ENCODE measurements around the gene MARCHF2.

The MARCHF2 gene

DNA sequence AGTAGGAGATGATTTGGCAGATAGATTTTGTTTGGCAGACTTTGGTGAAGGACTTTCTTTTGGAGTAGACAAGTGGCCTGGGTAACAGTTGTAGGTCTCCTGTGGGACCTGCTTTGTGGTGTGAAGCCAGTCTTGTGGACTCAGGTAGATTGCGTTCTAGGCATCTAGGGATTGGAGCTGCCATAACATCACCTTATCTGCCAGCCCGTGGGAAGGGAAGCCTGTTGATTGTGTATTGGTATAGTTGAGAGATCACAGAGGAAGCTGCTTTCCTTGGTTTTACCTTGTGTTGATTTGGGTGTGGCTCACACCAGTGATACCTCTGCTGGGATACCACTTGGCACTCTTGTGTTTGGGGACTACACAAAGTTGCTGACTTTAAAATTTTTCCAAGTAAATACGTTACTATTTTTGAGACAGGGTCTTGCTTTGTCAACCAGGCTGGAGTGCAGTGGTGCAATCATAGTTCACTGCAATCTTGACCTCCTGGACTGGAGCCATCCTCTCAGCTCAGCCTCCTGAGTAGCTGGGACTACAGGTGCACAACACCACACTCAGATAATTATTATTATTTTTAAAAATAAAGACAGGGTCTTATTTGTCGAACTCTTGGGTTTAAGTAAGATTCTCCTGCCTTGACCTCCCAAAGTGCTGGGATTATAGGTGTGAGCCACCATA is 39.5 kb downstream of the MARCHF2 start:
- H3K9me3 ChIP-seq (ENCODE audit: control insufficient read depth, low read length): no peaks in the 10 kb centered on the region
- no peaks in the 10 kb centered on the region for H3K36me3 ChIP-seq (ENCODE audit: control insufficient read depth, insufficient read depth, low read length)
- no peak overlapping the region for H3K9ac ChIP-seq (ENCODE audit: low read length)
- no peaks in the 10 kb centered on the region for H3K27me3 ChIP-seq (ENCODE audit: control insufficient read depth, insufficient read depth, low read length)
- H3K4me1 ChIP-seq (ENCODE audit: control insufficient read depth, insufficient read depth, low read length): peaks cover 51% of the 10 kb centered on the region
- no peak overlapping the region for H3K4me3 ChIP-seq (ENCODE audit: low read length)

DNA sequence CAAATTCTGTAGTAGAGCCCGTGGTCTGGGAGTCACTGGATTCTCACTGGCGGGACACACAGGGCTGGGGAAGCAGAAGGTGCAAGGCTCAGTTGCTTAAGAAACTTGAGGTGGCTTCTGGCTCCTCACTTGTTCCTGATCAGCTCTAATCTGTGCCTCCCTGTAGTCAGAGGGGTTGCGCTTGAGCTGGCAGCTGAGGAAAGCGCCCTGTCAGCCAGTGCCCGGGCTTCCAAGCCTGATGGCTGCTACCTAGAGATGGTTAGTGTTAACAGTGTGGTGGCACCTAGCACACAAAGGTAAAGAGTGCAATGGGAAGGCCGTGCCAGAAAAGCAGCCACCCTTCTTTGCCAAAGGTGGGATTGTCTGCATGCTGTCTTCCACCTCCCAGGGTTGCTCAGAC is 40.5 kb downstream of the MARCHF2 start:
- no peaks in the 10 kb centered on the region for H3K27me3 ChIP-seq (ENCODE audit: control insufficient read depth, insufficient read depth, low read length)
- H3K4me1 ChIP-seq (ENCODE audit: control insufficient read depth, insufficient read depth, low read length): peaks cover 61% of the 10 kb centered on the region
- H3K4me3 ChIP-seq (ENCODE audit: low read length): no peak overlapping the region
- no peaks in the 10 kb centered on the region for H3K9me3 ChIP-seq (ENCODE audit: control insufficient read depth, low read length)
- no peaks in the 10 kb centered on the region for H3K36me3 ChIP-seq (ENCODE audit: control insufficient read depth, insufficient read depth, low read length)
- H3K9ac ChIP-seq (ENCODE audit: low read length): no peak overlapping the region

DNA sequence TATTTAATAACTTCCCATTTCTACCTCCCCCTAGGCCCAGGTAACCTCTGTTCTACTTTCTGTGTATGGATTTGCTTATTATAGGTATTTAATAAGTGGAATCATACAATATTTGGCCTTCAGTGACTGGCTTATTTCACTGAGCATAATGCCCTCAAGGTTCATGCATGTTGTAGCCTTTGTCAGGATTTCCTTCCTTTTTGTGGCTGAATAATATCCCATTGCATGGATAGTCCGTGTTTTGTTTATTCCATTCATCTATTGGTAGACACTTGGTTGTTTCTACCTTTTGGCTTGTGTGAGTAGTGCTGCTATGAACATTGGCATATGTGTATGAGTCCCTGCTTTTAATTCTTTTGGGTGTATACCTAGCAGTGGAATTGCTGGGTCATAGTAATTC is 41.1 kb downstream of the MARCHF2 start:
- H3K4me3 ChIP-seq (ENCODE audit: low read length): no peak overlapping the region
- H3K4me1 ChIP-seq (ENCODE audit: control insufficient read depth, insufficient read depth, low read length): peaks cover 61% of the 10 kb centered on the region
- H3K9me3 ChIP-seq (ENCODE audit: control insufficient read depth, low read length): no peaks in the 10 kb centered on the region
- no peaks in the 10 kb centered on the region for H3K36me3 ChIP-seq (ENCODE audit: control insufficient read depth, insufficient read depth, low read length)
- H3K9ac ChIP-seq (ENCODE audit: low read length): no peak overlapping the region
- no peaks in the 10 kb centered on the region for H3K27me3 ChIP-seq (ENCODE audit: control insufficient read depth, insufficient read depth, low read length)

DNA sequence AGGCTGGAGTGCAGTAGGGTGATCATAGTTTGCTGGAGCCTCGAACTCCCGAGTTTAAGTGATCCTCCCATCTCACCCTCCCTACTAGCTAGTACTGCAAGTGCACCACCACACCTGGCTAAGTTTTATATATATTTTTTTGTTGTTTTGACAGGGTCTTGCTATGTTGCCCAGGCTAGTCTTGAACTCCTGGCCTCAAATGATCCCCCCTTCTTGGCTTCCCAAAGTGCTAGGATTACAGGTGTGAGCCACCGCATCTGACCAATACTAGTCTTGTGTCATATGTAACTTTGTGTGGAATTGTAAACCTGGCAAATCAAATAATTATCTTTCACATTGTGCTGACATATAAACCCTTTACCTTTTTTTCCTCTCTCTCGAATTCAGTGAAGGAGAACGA is 41.9 kb downstream of the MARCHF2 start:
- H3K36me3 ChIP-seq (ENCODE audit: control insufficient read depth, insufficient read depth, low read length): no peaks in the 10 kb centered on the region

DNA sequence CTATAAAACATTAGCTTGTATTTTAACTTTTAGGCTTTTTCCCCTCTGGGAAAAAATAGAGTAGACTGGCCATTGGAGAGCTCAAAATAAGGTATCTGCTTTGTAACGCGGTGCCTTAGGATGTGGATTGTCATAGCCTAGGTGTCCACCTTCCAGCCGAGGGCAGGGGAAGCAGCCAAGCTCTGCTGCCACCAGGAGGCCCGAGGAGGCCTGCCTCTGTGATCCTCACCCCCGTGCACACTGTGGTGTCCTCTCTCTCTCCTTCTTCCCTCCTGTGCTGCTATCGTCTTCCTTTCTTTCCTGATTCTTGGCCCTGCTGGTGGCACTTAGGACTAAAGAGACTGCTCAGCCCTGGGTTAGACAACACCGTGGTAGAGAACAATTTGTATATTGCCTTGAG is 43.0 kb downstream of the MARCHF2 start:
- Histone ChIP-seq H3K27me3 (ENCODE audit: control insufficient read depth, insufficient read depth, low read length) (no peaks in the 10 kb centered on the region), H3K4me3 (ENCODE audit: low read length) (no peak overlapping the region), H3K9ac (ENCODE audit: low read length) (no peak overlapping the region), H3K36me3 (ENCODE audit: control insufficient read depth, insufficient read depth, low read length) (no peaks in the 10 kb centered on the region), H3K4me1 (ENCODE audit: control insufficient read depth, insufficient read depth, low read length) (peaks cover 73% of the 10 kb centered on the region), H3K9me3 (ENCODE audit: control insufficient read depth, low read length) (no peaks in the 10 kb centered on the region)

More for the DNA sequence above, 41.9 kb downstream of the MARCHF2 start:
- Histone ChIP-seq H3K4me3 (ENCODE audit: low read length) (no peak overlapping the region), H3K4me1 (ENCODE audit: control insufficient read depth, insufficient read depth, low read length) (peaks cover 65% of the 10 kb centered on the region), H3K9ac (ENCODE audit: low read length) (no peak overlapping the region), H3K9me3 (ENCODE audit: control insufficient read depth, low read length) (no peaks in the 10 kb centered on the region), H3K27me3 (ENCODE audit: control insufficient read depth, insufficient read depth, low read length) (no peaks in the 10 kb centered on the region)

DNA sequence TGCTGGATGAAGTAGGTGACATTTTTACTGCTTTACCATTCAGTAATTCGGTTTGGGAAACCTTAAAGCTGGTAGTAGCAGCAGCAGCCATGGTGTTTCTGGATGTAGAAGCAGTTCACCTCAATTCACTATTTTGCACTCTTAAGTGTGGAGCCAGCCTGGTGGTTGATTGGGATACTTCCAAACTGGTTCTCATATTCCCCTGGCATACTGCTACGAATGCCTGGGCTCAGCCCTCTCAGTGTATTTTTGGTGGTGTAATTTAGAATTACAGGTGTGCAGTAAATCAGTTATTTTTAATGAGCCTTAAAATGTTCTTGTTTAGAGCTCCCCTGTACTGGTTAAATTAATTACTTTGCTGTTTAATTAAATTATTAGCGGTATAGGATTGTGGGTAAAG is 44.1 kb downstream of the MARCHF2 start:
- no peak overlapping the region for H3K9ac ChIP-seq (ENCODE audit: low read length)
- H3K36me3 ChIP-seq (ENCODE audit: control insufficient read depth, insufficient read depth, low read length): no peaks in the 10 kb centered on the region
- H3K27me3 ChIP-seq (ENCODE audit: control insufficient read depth, insufficient read depth, low read length): no peaks in the 10 kb centered on the region
- H3K4me1 ChIP-seq (ENCODE audit: control insufficient read depth, insufficient read depth, low read length): peaks cover 62% of the 10 kb centered on the region
- no peaks in the 10 kb centered on the region for H3K9me3 ChIP-seq (ENCODE audit: control insufficient read depth, low read length)
- no peak overlapping the region for H3K4me3 ChIP-seq (ENCODE audit: low read length)

DNA sequence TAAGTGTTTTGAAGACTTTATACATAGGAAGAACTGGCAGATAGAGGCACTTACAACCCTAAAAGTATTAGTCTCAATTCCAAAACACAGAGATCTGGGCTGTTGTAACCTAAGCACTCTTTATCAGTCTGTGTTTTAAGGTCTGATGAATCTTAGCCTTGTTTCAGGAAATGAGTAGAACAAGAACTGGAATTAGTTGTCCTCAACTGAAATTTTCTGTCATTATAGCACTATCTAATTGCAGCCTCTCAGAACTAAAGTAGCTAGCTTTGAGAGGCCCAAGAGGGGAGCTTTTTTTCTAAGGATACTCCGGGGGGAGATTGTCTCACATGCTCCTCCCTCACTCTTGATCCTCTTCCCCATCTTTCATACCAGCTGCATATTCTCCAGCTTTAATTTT is 44.7 kb downstream of the MARCHF2 start:
- peak overlapping the region; percentile 38 for H3K9ac ChIP-seq (ENCODE audit: low read length)
- peaks cover 56% of the 10 kb centered on the region for H3K4me1 ChIP-seq (ENCODE audit: control insufficient read depth, insufficient read depth, low read length)
- no peaks in the 10 kb centered on the region for H3K27me3 ChIP-seq (ENCODE audit: control insufficient read depth, insufficient read depth, low read length)
- no peaks in the 10 kb centered on the region for H3K9me3 ChIP-seq (ENCODE audit: control insufficient read depth, low read length)
- no peaks in the 10 kb centered on the region for H3K36me3 ChIP-seq (ENCODE audit: control insufficient read depth, insufficient read depth, low read length)
- H3K4me3 ChIP-seq (ENCODE audit: low read length): no peak overlapping the region

DNA sequence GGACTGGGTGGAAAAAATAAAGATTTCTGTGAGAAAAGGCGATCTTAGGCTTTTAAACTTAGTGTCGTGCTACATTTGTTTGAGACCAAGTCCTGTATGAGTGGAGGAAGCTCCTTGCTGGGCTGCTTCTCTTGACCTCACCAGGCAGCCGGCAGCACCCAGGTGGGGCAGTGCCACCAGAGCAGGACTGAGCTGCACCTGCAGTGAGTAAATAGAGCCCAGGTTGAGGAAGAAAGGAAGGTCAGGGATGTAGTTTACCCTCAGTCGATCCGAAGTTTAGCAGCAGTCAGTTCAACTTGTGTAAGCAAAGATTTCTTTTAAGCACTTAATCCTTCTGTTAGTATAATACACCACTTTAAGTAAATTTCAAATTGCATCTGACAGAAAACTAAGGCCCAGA is 45.3 kb downstream of the MARCHF2 start:
- Histone ChIP-seq H3K4me1 (ENCODE audit: control insufficient read depth, insufficient read depth, low read length) (peaks cover 50% of the 10 kb centered on the region), H3K9me3 (ENCODE audit: control insufficient read depth, low read length) (no peaks in the 10 kb centered on the region), H3K36me3 (ENCODE audit: control insufficient read depth, insufficient read depth, low read length) (no peaks in the 10 kb centered on the region), H3K4me3 (ENCODE audit: low read length) (no peak overlapping the region), H3K27me3 (ENCODE audit: control insufficient read depth, insufficient read depth, low read length) (no peaks in the 10 kb centered on the region), H3K9ac (ENCODE audit: low read length) (peak overlapping the region; percentile 38)

DNA sequence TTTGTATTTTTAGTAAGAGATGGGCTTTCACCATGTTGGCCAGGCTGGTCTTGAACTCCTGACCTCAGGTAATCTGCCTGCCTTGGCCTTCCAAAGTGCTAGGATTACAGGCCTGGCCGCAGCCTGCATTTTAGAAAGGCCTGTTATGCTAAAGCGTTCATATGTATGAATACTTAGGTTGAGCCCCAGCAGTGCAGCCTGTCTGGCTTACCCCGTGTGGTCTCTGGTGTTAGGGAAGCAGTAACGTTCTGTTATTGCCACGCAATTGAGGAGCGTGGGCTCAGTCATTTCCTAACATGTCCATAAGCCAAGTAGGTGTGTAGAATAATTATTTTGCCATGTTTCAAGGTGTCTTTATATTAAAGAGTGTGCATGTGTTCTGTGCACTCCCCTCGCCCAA is 46.0 kb downstream of the MARCHF2 start:
- H3K9ac ChIP-seq (ENCODE audit: low read length): no peak overlapping the region
- peaks cover 43% of the 10 kb centered on the region for H3K4me1 ChIP-seq (ENCODE audit: control insufficient read depth, insufficient read depth, low read length)
- no peaks in the 10 kb centered on the region for H3K9me3 ChIP-seq (ENCODE audit: control insufficient read depth, low read length)
- H3K27me3 ChIP-seq (ENCODE audit: control insufficient read depth, insufficient read depth, low read length): no peaks in the 10 kb centered on the region
- no peak overlapping the region for H3K4me3 ChIP-seq (ENCODE audit: low read length)
- no peaks in the 10 kb centered on the region for H3K36me3 ChIP-seq (ENCODE audit: control insufficient read depth, insufficient read depth, low read length)

DNA sequence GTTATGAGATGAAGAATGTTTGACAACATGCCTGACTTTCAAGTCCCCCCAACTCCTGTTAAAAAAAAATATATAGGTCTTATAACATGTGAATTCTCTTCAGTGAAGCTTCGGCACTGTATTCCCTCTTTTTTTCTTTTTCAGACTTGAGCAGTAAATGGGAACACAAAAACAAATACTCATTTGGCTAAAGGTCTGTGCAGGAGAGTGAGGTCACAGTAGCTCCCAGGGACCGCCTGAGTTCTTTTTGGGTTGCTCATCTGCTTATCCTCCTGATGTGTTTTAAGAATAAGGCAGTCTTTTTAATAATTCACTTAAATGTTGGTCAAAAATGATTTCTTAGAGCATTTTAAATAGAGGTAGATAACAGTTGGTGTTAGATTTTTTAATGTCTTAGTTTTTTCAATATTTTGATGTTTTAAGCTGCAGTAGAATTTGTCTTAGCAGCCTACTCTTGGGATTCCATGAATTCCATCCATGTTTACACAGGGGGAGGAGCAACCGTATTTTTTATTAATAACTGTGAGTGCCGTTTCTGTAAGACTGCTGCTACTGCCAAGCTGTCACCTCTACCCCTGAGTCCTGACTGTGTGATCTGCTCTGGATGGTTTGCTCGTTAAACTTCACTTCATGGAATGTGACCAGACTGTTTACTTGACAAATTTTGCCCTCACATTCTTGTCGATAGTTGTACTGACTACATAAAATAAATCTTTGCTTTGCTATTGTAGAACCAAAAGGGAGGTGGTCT is 46.6 kb downstream of the MARCHF2 start:
- no peaks in the 10 kb centered on the region for H3K9me3 ChIP-seq (ENCODE audit: control insufficient read depth, low read length)
- no peaks in the 10 kb centered on the region for H3K27me3 ChIP-seq (ENCODE audit: control insufficient read depth, insufficient read depth, low read length)
- H3K36me3 ChIP-seq (ENCODE audit: control insufficient read depth, insufficient read depth, low read length): no peaks in the 10 kb centered on the region
- H3K4me3 ChIP-seq (ENCODE audit: low read length): no peak overlapping the region
- H3K9ac ChIP-seq (ENCODE audit: low read length): no peak overlapping the region
- peaks cover 41% of the 10 kb centered on the region for H3K4me1 ChIP-seq (ENCODE audit: control insufficient read depth, insufficient read depth, low read length)

DNA sequence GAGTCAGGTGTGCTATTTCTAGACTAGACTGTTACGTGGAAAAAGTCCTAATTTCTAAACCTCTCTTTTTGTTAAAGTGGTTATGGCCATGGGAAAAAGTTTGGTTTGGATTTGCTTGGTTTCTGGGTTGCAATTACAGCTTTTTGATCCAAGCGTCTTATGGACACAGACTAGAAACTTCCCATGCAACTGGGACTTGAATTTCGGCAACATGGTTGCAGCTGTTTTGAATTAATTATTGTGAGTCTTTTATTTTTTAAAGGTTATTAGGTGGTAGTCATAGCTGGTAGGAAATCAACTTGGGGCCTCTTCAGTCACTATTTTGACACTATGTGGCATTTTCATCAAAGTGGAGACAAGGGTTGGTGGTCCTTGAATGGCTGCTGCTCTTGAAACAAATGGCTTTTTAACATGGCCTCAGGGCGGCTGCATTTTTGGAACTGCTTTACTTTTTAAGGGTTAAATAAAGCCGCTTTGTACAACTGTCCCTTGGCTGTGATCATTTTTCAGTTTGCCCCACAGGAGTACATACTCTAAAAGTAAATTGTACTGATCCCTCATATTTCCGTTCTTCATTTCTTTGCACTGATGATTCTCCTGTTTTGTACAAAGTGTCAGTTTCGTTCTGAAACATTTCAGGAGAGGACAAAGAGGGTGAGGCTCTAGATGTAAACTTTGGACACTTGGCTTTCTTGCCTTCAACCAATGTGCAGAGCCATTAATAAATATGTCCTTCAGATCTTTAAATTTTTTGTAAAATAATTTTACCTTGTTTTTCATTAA is 47.6 kb downstream of the MARCHF2 start:
- no peak overlapping the region for H3K4me3 ChIP-seq (ENCODE audit: low read length)
- no peaks in the 10 kb centered on the region for H3K27me3 ChIP-seq (ENCODE audit: control insufficient read depth, insufficient read depth, low read length)
- H3K9ac ChIP-seq (ENCODE audit: low read length): no peak overlapping the region
- peaks cover 41% of the 10 kb centered on the region for H3K4me1 ChIP-seq (ENCODE audit: control insufficient read depth, insufficient read depth, low read length)
- peaks cover 6% of the 10 kb centered on the region for H3K36me3 ChIP-seq (ENCODE audit: control insufficient read depth, insufficient read depth, low read length)
- H3K9me3 ChIP-seq (ENCODE audit: control insufficient read depth, low read length): no peaks in the 10 kb centered on the region

DNA sequence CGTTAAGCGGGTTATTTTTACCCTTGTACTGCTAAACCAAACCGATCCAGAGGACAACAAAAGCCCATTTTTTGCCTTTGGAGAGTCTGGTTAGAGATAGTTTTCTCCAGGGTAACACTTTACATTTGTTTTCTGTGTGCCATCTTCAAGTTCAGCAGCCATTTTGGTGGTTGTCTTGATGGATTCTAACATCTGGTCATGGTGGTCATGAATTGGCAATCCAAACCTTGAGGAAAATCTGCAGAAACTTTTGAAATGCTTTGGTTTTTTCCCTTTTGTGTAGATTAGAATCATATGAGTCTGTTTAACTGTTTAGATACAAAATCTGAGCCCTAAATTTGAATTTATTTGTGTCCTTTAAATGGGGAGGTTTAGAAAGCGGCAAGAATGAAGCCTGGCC is 48.3 kb downstream of the MARCHF2 start:
- Histone ChIP-seq H3K36me3 (ENCODE audit: control insufficient read depth, insufficient read depth, low read length) (peaks cover 6% of the 10 kb centered on the region), H3K9ac (ENCODE audit: low read length) (no peak overlapping the region), H3K4me1 (ENCODE audit: control insufficient read depth, insufficient read depth, low read length) (peaks cover 41% of the 10 kb centered on the region), H3K27me3 (ENCODE audit: control insufficient read depth, insufficient read depth, low read length) (no peaks in the 10 kb centered on the region), H3K4me3 (ENCODE audit: low read length) (no peak overlapping the region), H3K9me3 (ENCODE audit: control insufficient read depth, low read length) (no peaks in the 10 kb centered on the region)

Measured in mucosa of stomach (tissue), 1 donor.